GM21737 (cell line): Measurements from ENCODE around the gene PHRF1.
"Not testable (repeated sequence)": the region's sequence is repeated elsewhere in the genome, so short reads cannot be mapped to it uniquely, and the experiment has no call there.

ENCODE experiments used
- ATAC-seq: cut with Tn5 transposase; IDR thresholded peaks from one replicate; pipeline ENCODE4 v1.9.1; 2021; ENCODE audit warnings: mild to moderate bottlenecking, moderate library complexity; ENCODE audit not compliant: unreplicated experiment

The PHRF1 gene

GRCh38 chr11:573146-573759 lies 3.0 kb upstream of the PHRF1 start:
- no peak for ATAC-seq

GRCh38 chr11:574031-574570 lies 2.2 kb upstream of the PHRF1 start:
- not testable (repeated sequence) for ATAC-seq

- no peak for ATAC-seq
These were observed 1.5 kb upstream of the PHRF1 start for GRCh38 chr11:574632-575312.

- ATAC-seq, result peak; percentile 22
These were observed 816 bp upstream of the PHRF1 start for GRCh38 chr11:575313-575995.

- no peak for ATAC-seq
These were observed 741 bp downstream of the PHRF1 start for GRCh38 chr11:576811-577610.

- no peak for ATAC-seq
These were observed 1.3 kb downstream of the PHRF1 start for GRCh38 chr11:577611-577894.

- ATAC-seq, result no peak
These were observed 2.2 kb downstream of the PHRF1 start for GRCh38 chr11:578276-579035.

- ATAC-seq, result no peak
These were observed 3.7 kb downstream of the PHRF1 start for GRCh38 chr11:579830-580601.

- no peak for ATAC-seq
These were observed 5.1 kb downstream of the PHRF1 start for GRCh38 chr11:581342-581741.

GRCh38 chr11:581752-582151 lies 5.5 kb downstream of the PHRF1 start:
- no peak for ATAC-seq

- ATAC-seq, result no peak
These were observed 8.0 kb downstream of the PHRF1 start for GRCh38 chr11:584287-584686.

- ATAC-seq, result no peak
These were observed 10.4 kb downstream of the PHRF1 start for GRCh38 chr11:586376-587316.

GRCh38 chr11:587546-587945 lies 11.3 kb downstream of the PHRF1 start:
- no peak for ATAC-seq

- no peak for ATAC-seq
These were observed 11.7 kb downstream of the PHRF1 start for GRCh38 chr11:587978-588380.

- ATAC-seq, result no peak
These were observed 13.5 kb downstream of the PHRF1 start for GRCh38 chr11:589798-590197.

- no peak for ATAC-seq
These were observed 14.7 kb downstream of the PHRF1 start for GRCh38 chr11:590997-591396.

- ATAC-seq, result no peak
These were observed 16.2 kb downstream of the PHRF1 start for GRCh38 chr11:592501-592900.

- ATAC-seq, result no peak
These were observed 16.6 kb downstream of the PHRF1 start for GRCh38 chr11:592918-593317.

GRCh38 chr11:593347-593746 lies 17.1 kb downstream of the PHRF1 start:
- no peak for ATAC-seq
